H54 (cell line): ENCODE measurements around the gene HTR3A.

ENCODE experiments used
- DNase-seq: peaks from one replicate; pipeline ENCODE4 v3.0.0; 2011; ENCODE audit warnings: low spot score, mixed read lengths; ENCODE audit not compliant: insufficient read length
- FAIRE-seq: peaks from 3 replicates; lab custom pipeline; 2011; peaks lifted over from hg19 to GRCh38; lab: Jason Lieb, UNC
- POLR2A ChIP-seq: IDR thresholded peaks from 2 replicates; pipeline ENCODE4 v1.6.1; 2011; ENCODE audit warnings: low read depth, mild to moderate bottlenecking, low read length

Gene HTR3A

GRCh38 chr11:113954235-113954634 lies 20.7 kb upstream of the HTR3A start:
- no peak for FAIRE-seq
- TF ChIP-seq POLR2A = no peak
- no peak for DNase-seq

- DNase-seq (no peak), FAIRE-seq (no peak)
- TF ChIP-seq POLR2A = no peak
Observed at GRCh38 chr11:113956986-113957385, 17.9 kb upstream of the HTR3A start.

GRCh38 chr11:113960702-113961330 lies 14.1 kb upstream of the HTR3A start:
- no peak for TF ChIP-seq POLR2A
- FAIRE-seq (no peak), DNase-seq (no peak)

- FAIRE-seq = no peak
- no peak for TF ChIP-seq POLR2A
- DNase-seq = no peak
Observed at GRCh38 chr11:113967361-113967760, 7.5 kb upstream of the HTR3A start.

GRCh38 chr11:113971506-113972195 lies 3.3 kb upstream of the HTR3A start:
- TF ChIP-seq POLR2A = no peak
- FAIRE-seq (no peak), DNase-seq (no peak)

- FAIRE-seq = no peak
- DNase-seq = no peak
- no peak for TF ChIP-seq POLR2A
Observed at GRCh38 chr11:113977071-113977490, 2.2 kb downstream of the HTR3A start.

- no peak for DNase-seq
- no peak for TF ChIP-seq POLR2A
- FAIRE-seq = no peak
Observed at GRCh38 chr11:113977701-113978100, 2.8 kb downstream of the HTR3A start.

GRCh38 chr11:113979431-113979830 lies 4.5 kb downstream of the HTR3A start:
- TF ChIP-seq POLR2A = no peak
- DNase-seq (no peak), FAIRE-seq (no peak)

GRCh38 chr11:113980785-113981184 lies 5.9 kb downstream of the HTR3A start:
- FAIRE-seq (no peak), DNase-seq (no peak)
- no peak for TF ChIP-seq POLR2A

GRCh38 chr11:113982306-113982705 lies 7.4 kb downstream of the HTR3A start:
- no peak for DNase-seq
- FAIRE-seq = no peak
- TF ChIP-seq POLR2A = no peak

GRCh38 chr11:113984781-113985180 lies 9.9 kb downstream of the HTR3A start:
- no peak for DNase-seq
- no peak for FAIRE-seq
- no peak for TF ChIP-seq POLR2A

GRCh38 chr11:113985906-113986305 lies 11.0 kb downstream of the HTR3A start:
- DNase-seq (no peak), FAIRE-seq (no peak)
- TF ChIP-seq POLR2A = no peak

- DNase-seq (no peak), FAIRE-seq (no peak)
- no peak for TF ChIP-seq POLR2A
Observed at GRCh38 chr11:113986351-113987140, 11.6 kb downstream of the HTR3A start.

GRCh38 chr11:113989381-113989780 lies 14.5 kb downstream of the HTR3A start:
- no peak for DNase-seq
- no peak for TF ChIP-seq POLR2A
- FAIRE-seq = no peak
